Anterior cingulate cortex (tissue), 58 donors: Measurements from ENCODE around the gene TALDO1.

Source experiments
- DNase-seq, 58 donors: peaks; one replicate each; lab custom pipeline; 2025; lab: John Stamatoyannopoulos, UW

The TALDO1 gene

GRCh38 chr11:809287-810039 is 62.2 kb downstream of the TALDO1 start, which contains the start of gene RPLP2:
Gene RPLP2 (plus strand): TSS chr11:809967. CDS start chr11:810235, 268 bp downstream.
- DNase-seq = peak; percentile 80 to 100 (median 97)

- DNase-seq = no peak
Measured at GRCh38 chr11:810040-810567, 62.8 kb downstream of the TALDO1 start.

- DNase-seq = no peak
Measured at GRCh38 chr11:811446-812245, 64.4 kb downstream of the TALDO1 start.

- no peak for DNase-seq
Measured at GRCh38 chr11:812390-812789, 65.1 kb downstream of the TALDO1 start.

GRCh38 chr11:813072-813455 is 65.8 kb downstream of the TALDO1 start:
- DNase-seq = no peak

- no peak for DNase-seq
Measured at GRCh38 chr11:813456-814096, 66.3 kb downstream of the TALDO1 start.
